HG03520 (cell line): ENCODE results near the gene KRTAP10-1.

Experiments used
- ATAC-seq: cut with Tn5 transposase; IDR thresholded peaks from one replicate; pipeline ENCODE4 v1.9.1; 2021; ENCODE audit warnings: mild to moderate bottlenecking, moderate library complexity; ENCODE audit not compliant: unreplicated experiment

The KRTAP10-1 gene

GRCh38 chr21:44492567-44493385 is 47.2 kb downstream of the KRTAP10-1 start:
- no peak for ATAC-seq

- no peak for ATAC-seq
Observed at GRCh38 chr21:44490816-44491215, 49.2 kb downstream of the KRTAP10-1 start.

- ATAC-seq, result no peak
Observed at GRCh38 chr21:44490405-44490804, 49.6 kb downstream of the KRTAP10-1 start.

GRCh38 chr21:44489962-44490361 is 50.0 kb downstream of the KRTAP10-1 start:
- no peak for ATAC-seq
